Nephron (organoid): ENCODE data around the gene FBXO42.

Experiments
- H3K27ac Mint-ChIP-seq, 3 experiments: 2 replicates each; pipeline ENCODE4 v1.8.0; 2020; ENCODE audit warnings: mixed read lengths in 3 of 3, mild to moderate bottlenecking in 2 of 3, moderate library complexity in 1 of 3
- H3K27me3 Mint-ChIP-seq: 2 replicates; pipeline ENCODE4 v1.8.0; 2021; ENCODE audit warnings: low read depth, mild to moderate bottlenecking, moderate library complexity, mixed read lengths
- H3K36me3 Mint-ChIP-seq: 2 replicates; pipeline ENCODE4 v1.8.0; 2020; ENCODE audit warnings: low read depth, mixed read lengths
- H3K4me1 Mint-ChIP-seq: 2 replicates; pipeline ENCODE4 v1.8.0; 2020; ENCODE audit warnings: mixed read lengths
- H3K4me3 Mint-ChIP-seq, 3 experiments: 2 replicates each; pipeline ENCODE4 v1.8.0; 2020; ENCODE audit warnings: mild to moderate bottlenecking in 3 of 3, mixed read lengths in 3 of 3, moderate library complexity in 2 of 3
- H3K9me3 Mint-ChIP-seq: 2 replicates; pipeline ENCODE4 v1.8.0; 2020; ENCODE audit warnings: mixed read lengths
- TF ChIP-seq, protein P1 (sequence below), 3 experiments: fragments of 200-600 bp; sonication (generic); IDR thresholded peaks; one replicate each; pipeline ENCODE4 v1.5.0; 2021; ENCODE audit warnings: antibody characterized with exemption in 3 of 3; ENCODE audit not compliant: unreplicated experiment in 3 of 3

The FBXO42 gene

DNA sequence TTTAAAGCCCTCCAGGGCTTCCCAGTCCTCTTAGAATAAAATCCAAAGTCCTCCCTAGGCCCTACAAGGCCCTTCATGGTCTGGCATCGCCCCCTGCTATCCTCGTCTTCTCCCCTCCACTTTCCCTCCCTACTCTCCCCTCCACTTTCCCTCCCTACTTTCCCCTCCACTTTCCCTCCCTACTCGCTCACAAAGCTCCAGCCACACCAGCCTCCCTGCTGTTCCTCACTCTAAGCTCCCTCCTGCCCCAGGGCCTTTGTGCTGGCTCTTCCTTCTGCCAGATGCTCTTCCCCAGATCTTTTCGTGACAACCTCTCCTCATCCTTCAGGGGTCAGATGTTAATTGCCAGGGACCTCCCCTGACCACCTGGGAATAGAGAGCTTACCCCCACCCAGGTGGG lies 152.6 kb downstream of the FBXO42 start:
- Mint-ChIP-seq H3K9me3 (no peaks in the 10 kb centered on the region), H3K27me3 (peaks cover 6% of the 10 kb centered on the region), H3K36me3 (peaks cover 4% of the 10 kb centered on the region), H3K4me1 (peaks cover 4% of the 10 kb centered on the region), H3K27ac (no peak overlapping the region), H3K4me3 (no peak overlapping the region)
- TF ChIP-seq, protein P1, sequence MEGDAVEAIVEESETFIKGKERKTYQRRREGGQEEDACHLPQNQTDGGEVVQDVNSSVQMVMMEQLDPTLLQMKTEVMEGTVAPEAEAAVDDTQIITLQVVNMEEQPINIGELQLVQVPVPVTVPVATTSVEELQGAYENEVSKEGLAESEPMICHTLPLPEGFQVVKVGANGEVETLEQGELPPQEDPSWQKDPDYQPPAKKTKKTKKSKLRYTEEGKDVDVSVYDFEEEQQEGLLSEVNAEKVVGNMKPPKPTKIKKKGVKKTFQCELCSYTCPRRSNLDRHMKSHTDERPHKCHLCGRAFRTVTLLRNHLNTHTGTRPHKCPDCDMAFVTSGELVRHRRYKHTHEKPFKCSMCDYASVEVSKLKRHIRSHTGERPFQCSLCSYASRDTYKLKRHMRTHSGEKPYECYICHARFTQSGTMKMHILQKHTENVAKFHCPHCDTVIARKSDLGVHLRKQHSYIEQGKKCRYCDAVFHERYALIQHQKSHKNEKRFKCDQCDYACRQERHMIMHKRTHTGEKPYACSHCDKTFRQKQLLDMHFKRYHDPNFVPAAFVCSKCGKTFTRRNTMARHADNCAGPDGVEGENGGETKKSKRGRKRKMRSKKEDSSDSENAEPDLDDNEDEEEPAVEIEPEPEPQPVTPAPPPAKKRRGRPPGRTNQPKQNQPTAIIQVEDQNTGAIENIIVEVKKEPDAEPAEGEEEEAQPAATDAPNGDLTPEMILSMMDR (IDR thresholded peaks at IDR 0.05; ENCODE audit: unreplicated experiment in 3 of 3) = no peak

DNA sequence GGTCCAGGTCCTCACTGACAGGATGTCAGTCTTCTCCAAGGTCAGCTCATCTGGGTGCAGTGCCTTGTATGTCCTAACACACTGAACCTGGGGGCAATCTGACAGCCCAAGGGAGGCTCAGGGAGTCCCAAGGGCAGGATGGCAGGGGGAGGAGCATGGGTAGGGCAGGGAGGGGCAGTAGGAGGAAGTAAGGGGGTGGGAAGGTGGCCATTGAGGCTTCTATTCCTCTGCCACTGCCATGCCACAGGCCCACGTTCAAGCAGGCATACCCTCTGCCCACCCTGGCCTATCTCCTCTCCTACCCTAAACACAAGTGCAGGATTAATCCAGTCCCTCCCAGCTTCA lies 153.2 kb downstream of the FBXO42 start:
- peaks cover 4% of the 10 kb centered on the region for H3K36me3 Mint-ChIP-seq
- TF ChIP-seq, protein P1 (IDR thresholded peaks at IDR 0.05; ENCODE audit: unreplicated experiment in 3 of 3) = no peak
- H3K27me3 Mint-ChIP-seq = peaks cover 7% of the 10 kb centered on the region
- H3K4me1 Mint-ChIP-seq = peaks cover 4% of the 10 kb centered on the region
- H3K4me3 Mint-ChIP-seq = no peak overlapping the region
- H3K27ac Mint-ChIP-seq = no peak overlapping the region
- H3K9me3 Mint-ChIP-seq = no peaks in the 10 kb centered on the region

DNA sequence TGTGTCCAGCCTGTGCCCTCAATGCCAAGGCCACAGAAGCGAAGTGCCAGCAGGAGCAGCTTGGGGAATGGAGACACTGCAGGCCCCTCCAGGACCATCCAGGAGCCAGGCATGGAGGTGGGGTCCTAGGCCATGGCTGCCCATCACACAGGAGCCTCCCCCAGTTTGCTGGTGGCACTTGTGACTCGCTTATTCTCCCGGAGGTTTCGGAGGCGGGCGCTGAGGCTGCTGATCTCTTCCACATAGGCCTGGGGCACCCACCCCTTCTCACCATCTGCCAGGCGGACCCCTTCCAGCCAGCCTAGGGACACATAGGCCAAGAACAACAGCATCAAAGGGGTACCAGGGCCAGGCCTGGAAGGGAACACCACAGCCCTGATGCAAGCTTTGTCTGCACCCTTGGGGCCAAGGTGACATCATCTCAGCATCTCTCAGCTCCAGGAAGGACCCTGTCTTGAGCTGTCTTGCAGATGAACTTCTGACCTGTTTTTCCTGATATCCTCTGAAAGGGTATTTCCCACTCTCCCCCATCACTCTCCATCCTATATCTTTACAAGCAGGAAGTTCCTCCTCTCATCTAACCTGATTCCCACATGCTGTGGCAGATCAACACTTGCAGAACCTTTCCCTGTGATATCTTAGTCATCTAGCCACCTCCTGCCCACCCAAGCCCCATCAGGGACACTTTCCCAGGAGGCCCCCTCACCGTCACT lies 153.7 kb downstream of the FBXO42 start:
- peaks cover 4% of the 10 kb centered on the region for H3K4me1 Mint-ChIP-seq
- H3K4me3 Mint-ChIP-seq = no peak overlapping the region
- TF ChIP-seq, protein P1 (IDR thresholded peaks at IDR 0.05; ENCODE audit: unreplicated experiment in 3 of 3) = no peak
- H3K9me3 Mint-ChIP-seq = no peaks in the 10 kb centered on the region
- peaks cover 4% of the 10 kb centered on the region for H3K36me3 Mint-ChIP-seq
- H3K27me3 Mint-ChIP-seq = peaks cover 7% of the 10 kb centered on the region
- no peak overlapping the region for H3K27ac Mint-ChIP-seq

DNA sequence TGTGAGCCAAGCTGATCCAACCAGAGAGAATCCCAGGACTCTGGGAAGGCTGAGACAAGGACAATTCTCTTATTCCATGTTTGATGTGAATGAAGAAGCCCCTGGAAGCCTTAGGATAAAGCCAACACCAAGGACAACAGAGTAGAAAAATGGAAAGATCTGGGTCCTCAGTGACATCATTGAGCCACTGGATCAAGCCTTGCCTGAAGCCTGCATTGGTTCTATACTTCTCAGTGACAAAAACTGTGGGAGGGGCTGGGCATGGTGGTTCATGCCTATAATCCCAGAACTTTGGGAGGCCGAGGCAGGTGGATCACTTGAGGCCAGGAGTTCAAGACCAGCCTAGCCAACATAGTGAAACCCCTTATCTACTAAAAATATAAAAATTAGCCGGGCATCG lies 155.4 kb downstream of the FBXO42 start:
- no peaks in the 10 kb centered on the region for H3K9me3 Mint-ChIP-seq
- peaks cover 7% of the 10 kb centered on the region for H3K27me3 Mint-ChIP-seq
- TF ChIP-seq, protein P1 (IDR thresholded peaks at IDR 0.05; ENCODE audit: unreplicated experiment in 3 of 3) = no peak
- no peaks in the 10 kb centered on the region for H3K4me1 Mint-ChIP-seq
- H3K27ac Mint-ChIP-seq = no peak overlapping the region
- no peaks in the 10 kb centered on the region for H3K36me3 Mint-ChIP-seq
- H3K4me3 Mint-ChIP-seq = no peak overlapping the region
